Measurements from ENCODE around the gene IGF2BP2.

DNA sequence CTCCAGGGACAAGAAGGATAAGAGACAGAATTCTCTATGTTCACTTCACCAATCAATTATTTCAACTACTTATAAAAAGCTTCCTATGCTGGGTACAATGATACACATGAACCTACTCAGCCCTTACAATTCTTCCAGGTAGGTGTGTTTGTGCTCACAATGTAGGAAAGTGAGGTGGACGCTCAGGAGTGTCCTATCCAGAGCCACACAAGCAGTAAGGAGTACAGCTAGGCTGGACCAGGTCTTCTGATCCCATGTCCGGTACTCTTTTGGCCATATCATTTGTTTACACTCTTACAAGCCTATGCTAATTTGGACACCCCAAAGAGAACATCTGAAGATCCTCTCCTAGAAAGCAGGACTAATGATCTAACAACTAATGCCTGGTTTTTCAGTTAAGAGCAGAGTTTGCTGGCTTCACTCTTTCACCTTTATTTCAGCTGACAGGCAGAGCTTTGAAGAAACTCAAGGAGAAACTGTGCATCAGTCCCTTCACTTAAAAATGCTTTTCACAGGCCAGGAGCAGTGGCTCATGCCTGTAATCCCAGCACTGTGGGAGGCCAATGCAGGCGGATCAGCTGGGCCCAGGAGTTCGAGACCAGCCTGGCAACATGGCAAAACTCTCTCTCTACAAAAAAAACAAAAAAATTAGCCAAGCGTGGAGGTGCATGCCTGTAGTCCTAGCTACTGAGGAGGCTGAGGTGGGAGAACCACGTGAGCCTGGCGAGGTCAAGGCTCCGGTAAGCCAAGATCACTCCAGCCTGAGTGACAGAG is 27.5 kb downstream of the IGF2BP2 start:
- TF ChIP-seq, protein P1, sequence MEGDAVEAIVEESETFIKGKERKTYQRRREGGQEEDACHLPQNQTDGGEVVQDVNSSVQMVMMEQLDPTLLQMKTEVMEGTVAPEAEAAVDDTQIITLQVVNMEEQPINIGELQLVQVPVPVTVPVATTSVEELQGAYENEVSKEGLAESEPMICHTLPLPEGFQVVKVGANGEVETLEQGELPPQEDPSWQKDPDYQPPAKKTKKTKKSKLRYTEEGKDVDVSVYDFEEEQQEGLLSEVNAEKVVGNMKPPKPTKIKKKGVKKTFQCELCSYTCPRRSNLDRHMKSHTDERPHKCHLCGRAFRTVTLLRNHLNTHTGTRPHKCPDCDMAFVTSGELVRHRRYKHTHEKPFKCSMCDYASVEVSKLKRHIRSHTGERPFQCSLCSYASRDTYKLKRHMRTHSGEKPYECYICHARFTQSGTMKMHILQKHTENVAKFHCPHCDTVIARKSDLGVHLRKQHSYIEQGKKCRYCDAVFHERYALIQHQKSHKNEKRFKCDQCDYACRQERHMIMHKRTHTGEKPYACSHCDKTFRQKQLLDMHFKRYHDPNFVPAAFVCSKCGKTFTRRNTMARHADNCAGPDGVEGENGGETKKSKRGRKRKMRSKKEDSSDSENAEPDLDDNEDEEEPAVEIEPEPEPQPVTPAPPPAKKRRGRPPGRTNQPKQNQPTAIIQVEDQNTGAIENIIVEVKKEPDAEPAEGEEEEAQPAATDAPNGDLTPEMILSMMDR (IDR thresholded peaks at IDR 0.05; ENCODE audit: control extremely low read depth in 1 of 3, insufficient read depth in 1 of 3, low read depth in 1 of 3, low read length in 3 of 3): no peak
- no peak for TF ChIP-seq SIN3A (conservative IDR thresholded peaks at IDR 0.05 in 1 of 2, IDR thresholded peaks at IDR 0.05 in 1 of 2; ENCODE audit: low read depth in 1 of 2, low read length in 2 of 2)
- TF ChIP-seq EGR1 (IDR thresholded peaks at IDR 0.05; ENCODE audit: borderline replicate concordance, low read depth, low read length): no peak
- TF ChIP-seq EZH2 (IDR thresholded peaks at IDR 0.05; ENCODE audit: low read depth, low read length, severe bottlenecking): no peak
- no peak for TF ChIP-seq YY1 (IDR thresholded peaks at IDR 0.05; ENCODE audit: low read depth, low read length)
- TF ChIP-seq POLR2AphosphoS5 (IDR thresholded peaks at IDR 0.05; ENCODE audit: low read depth, low read length): no peak
- TF ChIP-seq, protein P2, sequence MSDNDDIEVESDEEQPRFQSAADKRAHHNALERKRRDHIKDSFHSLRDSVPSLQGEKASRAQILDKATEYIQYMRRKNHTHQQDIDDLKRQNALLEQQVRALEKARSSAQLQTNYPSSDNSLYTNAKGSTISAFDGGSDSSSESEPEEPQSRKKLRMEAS (IDR thresholded peaks at IDR 0.05): no peak
- no peak for TF ChIP-seq POLR2A (IDR thresholded peaks at IDR 0.05; ENCODE audit: control extremely low read depth in 1 of 2, low read depth in 2 of 2, low read length in 2 of 2)
- TF ChIP-seq ZNF274 (IDR thresholded peaks at IDR 0.05; ENCODE audit: borderline replicate concordance, extremely low read depth, low read length): no peak
- TF ChIP-seq GTF2F1 (IDR thresholded peaks at IDR 0.05; ENCODE audit: borderline replicate concordance, low read depth, low read length): no peak
- TF ChIP-seq, protein P3, sequence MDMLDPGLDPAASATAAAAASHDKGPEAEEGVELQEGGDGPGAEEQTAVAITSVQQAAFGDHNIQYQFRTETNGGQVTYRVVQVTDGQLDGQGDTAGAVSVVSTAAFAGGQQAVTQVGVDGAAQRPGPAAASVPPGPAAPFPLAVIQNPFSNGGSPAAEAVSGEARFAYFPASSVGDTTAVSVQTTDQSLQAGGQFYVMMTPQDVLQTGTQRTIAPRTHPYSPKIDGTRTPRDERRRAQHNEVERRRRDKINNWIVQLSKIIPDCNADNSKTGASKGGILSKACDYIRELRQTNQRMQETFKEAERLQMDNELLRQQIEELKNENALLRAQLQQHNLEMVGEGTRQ (IDR thresholded peaks at IDR 0.05; ENCODE audit: low read length): no peak
- no peak for TF ChIP-seq CREB1 (IDR thresholded peaks at IDR 0.05)
- TF ChIP-seq, protein P4, sequence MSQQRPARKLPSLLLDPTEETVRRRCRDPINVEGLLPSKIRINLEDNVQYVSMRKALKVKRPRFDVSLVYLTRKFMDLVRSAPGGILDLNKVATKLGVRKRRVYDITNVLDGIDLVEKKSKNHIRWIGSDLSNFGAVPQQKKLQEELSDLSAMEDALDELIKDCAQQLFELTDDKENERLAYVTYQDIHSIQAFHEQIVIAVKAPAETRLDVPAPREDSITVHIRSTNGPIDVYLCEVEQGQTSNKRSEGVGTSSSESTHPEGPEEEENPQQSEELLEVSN (IDR thresholded peaks at IDR 0.05): no peak
- TF ChIP-seq HDAC2 (IDR thresholded peaks at IDR 0.05; ENCODE audit: borderline replicate concordance in 1 of 2, low read depth in 2 of 2, low read length in 2 of 2): no peak

All from H1 (cell line).